Activated gamma-delta T cell treated with anti-CD3 and anti-CD28 coated beads, Interleukin-2, amount 50 U/mL, for 16 hours (primary cell): ENCODE data around the gene SNTG2.
"Not testable (repeated sequence)": the region's sequence is repeated elsewhere in the genome, so short reads cannot be mapped to it uniquely, and the experiment has no call there.

Source experiments
- DNase-seq: peaks from one replicate; pipeline ENCODE4 v3.0.0-alpha.2; 2020; ENCODE audit warnings: low read depth

SNTG2 gene

GRCh38 chr2:1099418-1099817 lies 148.8 kb downstream of the SNTG2 start:
- DNase-seq, result no peak

DNA sequence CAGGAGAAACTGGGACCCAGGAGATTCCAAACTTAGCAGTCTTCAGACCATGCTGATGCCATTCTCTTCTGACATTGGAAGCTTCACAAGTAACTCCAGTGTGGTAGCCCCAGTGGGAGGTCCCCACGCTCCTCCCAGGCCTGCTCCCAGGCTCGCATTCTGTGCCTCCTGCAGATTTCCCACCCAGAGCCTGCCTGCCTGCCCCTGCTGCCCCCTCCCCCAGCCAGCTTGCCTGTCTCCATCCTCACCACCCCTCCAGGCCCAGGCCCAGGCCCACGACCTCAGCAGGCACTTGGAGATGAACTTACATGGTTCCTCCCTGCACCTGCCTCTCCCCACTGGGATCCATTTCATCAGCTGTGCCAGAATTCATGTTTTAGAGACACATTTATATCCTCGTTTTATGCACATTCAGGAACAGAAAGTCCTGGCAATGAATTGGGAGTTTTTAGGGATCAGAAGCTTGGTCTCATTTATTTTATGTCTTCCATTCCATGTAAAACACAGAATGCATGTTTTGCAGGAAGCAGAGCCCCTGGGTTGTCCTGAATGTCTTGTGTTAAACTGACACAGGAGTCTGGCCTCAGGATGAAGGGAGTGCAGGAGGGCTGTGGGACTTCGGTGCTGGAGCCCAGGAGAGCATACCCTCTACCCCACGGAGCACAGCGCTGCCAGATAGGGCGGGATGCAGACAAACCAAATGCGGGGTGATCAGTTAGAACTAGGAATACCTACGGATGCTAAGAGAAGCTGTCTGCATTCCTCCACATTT lies 150.5 kb downstream of the SNTG2 start:
- no peak for DNase-seq

DNA sequence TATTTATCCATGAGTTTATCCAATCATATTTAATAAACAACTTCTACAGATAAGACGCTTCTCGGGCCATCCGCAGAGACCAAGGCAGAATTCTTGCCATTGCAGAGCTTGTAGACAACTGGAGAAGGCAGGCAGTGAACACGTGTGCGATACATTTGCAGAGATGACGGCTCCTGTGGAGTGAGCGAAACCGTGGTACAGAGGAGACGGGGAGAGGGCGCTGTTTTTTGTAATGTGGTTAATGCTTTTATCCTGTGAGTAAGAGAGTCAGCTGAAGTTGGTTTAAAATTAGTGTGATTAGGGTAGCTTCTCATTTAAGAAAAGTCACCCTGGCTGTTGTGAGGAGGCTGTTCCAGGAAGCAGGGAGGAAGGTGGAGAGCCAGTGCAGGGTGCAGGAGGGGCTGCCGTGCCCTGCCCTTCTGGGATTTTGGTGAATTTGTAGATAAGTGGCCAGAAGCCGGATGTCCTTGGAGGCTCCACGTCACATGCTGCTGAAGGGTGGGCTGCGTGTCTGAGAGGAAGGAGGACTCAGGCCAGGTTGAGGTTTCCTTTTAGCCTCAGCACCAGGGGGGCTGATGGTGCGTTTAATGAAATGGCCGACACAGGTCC lies 151.4 kb downstream of the SNTG2 start:
- no peak for DNase-seq

GRCh38 chr2:1104364-1104763 lies 153.7 kb downstream of the SNTG2 start:
- DNase-seq, result no peak

DNA sequence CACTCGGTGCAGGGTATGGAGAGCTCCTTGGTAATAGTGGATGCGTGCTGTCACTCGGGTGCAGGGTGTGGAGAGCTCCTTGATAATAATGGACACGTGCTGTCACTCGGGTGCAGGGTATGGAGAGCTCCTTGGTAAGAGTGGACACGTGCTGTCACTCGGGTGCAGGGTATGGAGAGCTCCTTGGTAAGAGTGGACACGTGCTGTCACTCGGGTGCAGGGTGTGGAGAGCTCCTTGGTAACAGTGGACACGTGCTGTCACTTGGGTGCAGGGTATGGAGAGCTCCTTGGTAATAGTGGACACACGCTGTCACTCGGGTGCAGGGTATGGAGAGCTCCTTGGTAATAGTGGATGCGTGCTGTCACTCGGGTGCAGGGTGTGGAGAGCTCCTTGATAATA lies 155.7 kb downstream of the SNTG2 start:
- not testable (repeated sequence) for DNase-seq

DNA sequence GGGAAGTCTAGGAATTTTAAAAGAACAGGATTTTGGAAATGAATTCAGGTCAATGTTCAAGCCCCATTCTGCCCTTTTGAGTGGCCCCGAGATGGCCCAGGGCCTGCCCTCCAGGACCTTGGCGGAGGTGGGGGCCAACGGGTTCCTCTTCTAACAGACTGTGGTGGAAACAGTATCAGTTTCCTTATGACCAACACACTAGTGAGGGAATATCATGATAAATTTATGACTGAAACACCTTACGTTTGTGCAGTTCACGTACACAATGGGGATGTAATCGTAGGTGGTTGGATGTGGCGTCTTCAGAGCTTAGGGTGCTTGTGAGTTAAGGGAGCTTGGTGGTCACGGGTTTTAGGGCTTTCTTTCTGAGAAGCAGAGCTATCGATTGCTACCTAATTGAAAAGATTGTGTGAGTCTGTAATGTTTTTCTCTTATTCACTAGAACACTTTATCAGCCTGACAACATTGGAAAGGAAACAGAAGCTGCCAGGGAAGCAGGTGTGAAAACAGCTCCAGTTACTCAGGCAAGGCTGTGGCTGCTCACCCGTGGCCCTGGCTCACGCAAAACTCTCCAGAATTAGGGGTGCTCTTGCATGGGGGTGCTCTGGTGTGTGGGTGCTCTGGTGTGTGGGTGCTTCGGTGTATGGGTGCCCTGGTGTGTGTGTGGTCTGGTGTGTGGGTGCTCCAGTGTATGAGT lies 165.3 kb downstream of the SNTG2 start:
- DNase-seq, result no peak

DNA sequence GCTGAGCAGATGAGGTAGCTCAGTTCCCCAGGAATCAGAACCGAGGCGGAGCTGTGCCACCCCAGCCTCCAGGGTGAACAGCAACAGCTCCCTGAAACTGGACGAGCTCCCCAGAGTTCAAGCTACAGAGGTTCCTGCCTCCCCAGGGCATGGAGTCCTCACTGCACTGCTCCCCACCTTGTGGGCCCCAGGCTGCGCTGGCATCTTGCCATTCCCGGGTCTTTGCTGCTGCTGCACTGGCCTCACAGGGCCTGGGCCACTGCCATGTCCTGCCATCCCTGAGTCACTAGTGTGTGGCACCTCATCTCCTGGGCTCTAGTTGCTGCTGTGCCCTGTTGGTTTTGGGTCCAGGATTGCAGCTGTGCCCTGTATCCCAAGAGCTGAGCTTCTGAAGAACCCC lies 166.9 kb downstream of the SNTG2 start:
- DNase-seq, result no peak

DNA sequence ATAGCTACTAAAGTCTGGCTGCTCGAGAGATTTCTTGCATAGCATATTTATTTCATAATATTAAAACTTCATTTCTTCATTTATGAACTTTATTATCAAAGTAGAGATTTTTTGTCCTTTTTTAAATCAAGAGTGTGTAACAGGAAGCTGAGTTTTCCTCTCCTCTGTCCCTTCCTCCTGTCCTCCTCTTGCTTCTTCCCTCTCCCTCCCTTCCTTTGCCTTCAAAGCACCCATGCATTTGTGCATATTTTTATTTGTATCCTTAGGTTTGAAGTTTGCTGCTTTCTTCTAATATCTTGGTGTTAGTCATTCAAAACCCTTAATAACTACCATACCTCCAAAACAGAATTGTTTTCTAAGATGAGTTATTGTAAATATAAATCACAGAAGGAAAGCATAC lies 174.6 kb downstream of the SNTG2 start:
- DNase-seq, result no peak

GRCh38 chr2:1125633-1126370 lies 175.2 kb downstream of the SNTG2 start:
- DNase-seq, result no peak

DNA sequence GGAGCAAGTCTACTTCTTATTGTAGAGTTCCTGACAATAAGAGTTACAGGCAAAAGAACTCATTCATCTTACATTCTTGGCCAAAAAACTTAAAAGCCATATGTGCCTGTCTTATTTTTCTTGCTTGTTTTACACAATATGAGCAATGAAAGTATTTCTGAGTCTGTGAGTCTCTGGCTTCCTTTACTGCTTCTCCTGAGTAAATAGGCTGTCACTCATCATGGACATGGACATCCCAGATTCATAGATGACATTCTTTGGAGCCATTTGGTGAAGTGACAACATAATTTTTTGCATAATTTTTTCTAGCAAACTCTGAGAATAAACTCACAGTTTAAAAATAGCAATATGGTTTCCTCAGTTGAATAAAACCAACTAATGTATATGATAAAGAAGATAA lies 179.3 kb downstream of the SNTG2 start:
- no peak for DNase-seq

GRCh38 chr2:1130922-1131321 lies 180.3 kb downstream of the SNTG2 start:
- DNase-seq, result no peak

GRCh38 chr2:1132328-1132969 lies 181.8 kb downstream of the SNTG2 start:
- DNase-seq, result no peak

GRCh38 chr2:1133896-1134295 lies 183.2 kb downstream of the SNTG2 start:
- DNase-seq, result not testable (repeated sequence)

GRCh38 chr2:1134629-1135028 lies 184.0 kb downstream of the SNTG2 start:
- DNase-seq, result no peak

- no peak for DNase-seq
Measured at GRCh38 chr2:1136067-1136466, 185.4 kb downstream of the SNTG2 start.

DNA sequence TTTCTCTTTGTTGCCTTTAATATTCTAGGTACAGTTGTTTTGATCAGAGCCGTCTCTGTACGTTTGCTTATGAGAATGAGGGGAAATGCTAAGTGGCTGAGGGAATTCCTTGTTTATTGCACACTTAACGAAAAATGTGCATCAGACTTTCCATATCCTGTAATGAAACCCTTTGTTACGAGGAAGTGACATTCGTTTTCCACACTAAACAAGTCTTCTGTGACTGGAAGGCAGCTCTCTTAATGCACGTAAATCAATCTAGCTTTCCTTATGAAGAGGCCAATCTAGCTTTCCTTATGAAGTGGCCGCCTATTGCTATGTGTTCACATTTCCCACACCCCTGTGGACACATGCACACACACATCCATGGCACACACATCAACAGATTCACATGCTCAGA lies 186.2 kb downstream of the SNTG2 start:
- no peak for DNase-seq

DNA sequence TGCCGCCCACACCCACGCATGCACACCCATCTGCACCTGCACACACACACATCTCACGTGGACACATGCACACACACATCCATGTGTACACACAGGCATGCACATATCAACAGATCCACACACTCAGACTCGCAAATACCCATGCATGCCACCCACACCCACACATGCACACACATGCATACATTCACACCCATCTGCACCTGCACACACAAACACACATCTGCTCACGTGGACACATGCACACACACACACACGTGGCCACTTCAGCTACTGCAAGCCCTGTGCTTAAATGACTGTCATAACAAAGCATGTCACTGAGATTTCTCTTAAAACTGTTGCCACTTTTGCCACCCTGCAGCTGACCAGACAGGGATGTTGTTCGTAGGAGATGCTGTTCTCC lies 186.6 kb downstream of the SNTG2 start:
- DNase-seq, result no peak

GRCh38 chr2:1137913-1138391 lies 187.3 kb downstream of the SNTG2 start:
- DNase-seq, result no peak

GRCh38 chr2:1140389-1141003 lies 189.8 kb downstream of the SNTG2 start:
- DNase-seq, result no peak

DNA sequence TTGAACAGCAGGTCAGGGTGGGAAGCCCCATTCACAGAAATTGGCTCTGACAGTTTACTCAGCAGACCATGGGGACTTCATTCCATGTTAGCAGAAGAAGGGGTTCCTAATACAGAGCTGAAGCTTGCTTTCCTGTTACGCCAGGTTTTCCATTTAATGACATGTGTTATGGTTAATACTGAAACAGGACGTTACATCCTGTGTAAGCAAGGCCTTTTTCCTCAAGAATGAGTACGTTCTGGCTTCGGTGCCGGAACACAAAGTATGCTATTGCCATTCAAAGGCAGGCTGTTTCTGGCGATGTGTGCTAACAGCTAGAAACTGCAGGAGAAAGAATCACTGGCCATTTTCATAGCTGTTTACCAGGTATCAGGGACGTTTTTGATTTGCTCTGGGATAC lies 190.4 kb downstream of the SNTG2 start:
- DNase-seq, result no peak

DNA sequence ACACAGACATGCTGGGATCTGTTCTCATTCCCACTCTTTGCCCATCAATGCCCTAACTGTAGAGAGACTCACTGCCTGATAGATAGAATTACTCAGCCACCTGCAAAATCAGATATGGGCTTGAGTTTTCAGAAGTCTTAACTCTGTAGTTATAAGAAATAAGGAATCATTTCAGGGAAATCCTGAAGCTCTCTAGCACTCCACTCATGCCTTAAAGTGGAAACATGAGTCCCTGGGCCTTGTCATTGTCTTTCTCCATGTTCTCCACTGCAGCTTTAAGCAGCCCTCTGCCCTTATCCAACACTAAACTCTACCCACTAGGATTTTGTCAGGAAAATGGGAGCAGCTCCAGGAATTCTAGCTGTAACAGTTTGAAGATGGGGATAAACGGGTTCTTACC lies 192.5 kb downstream of the SNTG2 start:
- no peak for DNase-seq
